Measurements from ENCODE around the gene SBF1. TPM values are rescaled to one million over a fixed set of nuclear protein-coding genes. Genes with fewer than 3 reads are reported as not detected.

The SBF1 gene
- total RNA-seq, 5 donors from 2014 or later (not counting 1 experiment from before 2014, with no cell fraction given), result 193 to 318 (median 308) TPM

DNA sequence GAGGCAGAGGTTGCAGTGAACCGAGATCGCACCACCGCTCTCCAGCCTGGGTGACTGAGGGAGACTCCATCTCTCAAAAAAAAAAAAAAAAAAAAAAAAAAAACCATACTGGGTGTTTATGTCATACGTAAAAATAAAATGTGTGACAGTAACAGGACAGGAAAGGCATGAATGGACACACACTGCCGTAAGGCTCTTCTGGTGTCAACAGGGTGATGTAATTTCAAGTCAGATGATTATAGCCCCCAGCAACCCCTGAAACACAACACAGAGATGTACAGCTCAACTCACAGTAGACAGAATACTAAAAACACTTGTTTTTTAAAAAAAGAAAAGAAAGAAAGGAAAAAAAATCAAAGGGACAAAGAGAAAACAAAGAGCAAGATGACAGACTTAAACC lies 22.2 kb downstream of the SBF1 start:
- Histone ChIP-seq H3K36me3 (ENCODE audit: control insufficient read depth in 2 of 2, extremely low read depth in 1 of 2, insufficient read depth in 1 of 2, low read length in 1 of 2) (peaks cover 34 to 71% of the 10 kb centered on the region in 2 donors), H3K4me3 (ENCODE audit: control insufficient read depth in 1 of 2, extremely low read depth in 1 of 2, low read length in 1 of 2) (no peak overlapping the region), H3K9me3 (no peaks in the 10 kb centered on the region), H3K27ac (ENCODE audit: low read length) (no peak overlapping the region), H3K4me1 (ENCODE audit: control insufficient read depth in 1 of 2, extremely low read depth in 1 of 2, insufficient read depth in 2 of 2, low read length in 2 of 2) (peaks cover 0 to 18% of the 10 kb centered on the region in 2 experiments), H3K27me3 (replicated peaks in 1 of 2; ENCODE audit: control insufficient read depth in 2 of 2, extremely low read depth in 1 of 2, insufficient read depth in 2 of 2, low read length in 1 of 2) (no peaks in the 10 kb centered on the region)
- POLR2A ChIA-PET, result no interaction called here
- H3K27ac Mint-ChIP-seq, result peak overlapping the region; percentile 33 to 77
- H3K4me1 Mint-ChIP-seq, result peaks cover 12 to 17% (median 14%) of the 10 kb centered on the region in 3 donors
- DNase-seq (no peak), ATAC-seq (replicated peaks in 1 of 4) (no peak)
- H3K36me3 Mint-ChIP-seq, result peaks cover 37% of the 10 kb centered on the region
- no CpG with 5 or more reads among the region's 5 CpGs for WGBS (ENCODE audit: insufficient coverage)
- no peaks in the 10 kb centered on the region for H3K27me3 Mint-ChIP-seq
- CTCF ChIA-PET, result interaction anchor here in 1 of 2 donors (0.5 to 0.6 kb wide), 2 partner anchors 10 to 184 kb away, joined by 3 read pairs; no protein-coding TSS in a partner anchor
- no peak overlapping the region for H3K4me3 Mint-ChIP-seq
- H3K9me3 Mint-ChIP-seq, result no peaks in the 10 kb centered on the region

DNA sequence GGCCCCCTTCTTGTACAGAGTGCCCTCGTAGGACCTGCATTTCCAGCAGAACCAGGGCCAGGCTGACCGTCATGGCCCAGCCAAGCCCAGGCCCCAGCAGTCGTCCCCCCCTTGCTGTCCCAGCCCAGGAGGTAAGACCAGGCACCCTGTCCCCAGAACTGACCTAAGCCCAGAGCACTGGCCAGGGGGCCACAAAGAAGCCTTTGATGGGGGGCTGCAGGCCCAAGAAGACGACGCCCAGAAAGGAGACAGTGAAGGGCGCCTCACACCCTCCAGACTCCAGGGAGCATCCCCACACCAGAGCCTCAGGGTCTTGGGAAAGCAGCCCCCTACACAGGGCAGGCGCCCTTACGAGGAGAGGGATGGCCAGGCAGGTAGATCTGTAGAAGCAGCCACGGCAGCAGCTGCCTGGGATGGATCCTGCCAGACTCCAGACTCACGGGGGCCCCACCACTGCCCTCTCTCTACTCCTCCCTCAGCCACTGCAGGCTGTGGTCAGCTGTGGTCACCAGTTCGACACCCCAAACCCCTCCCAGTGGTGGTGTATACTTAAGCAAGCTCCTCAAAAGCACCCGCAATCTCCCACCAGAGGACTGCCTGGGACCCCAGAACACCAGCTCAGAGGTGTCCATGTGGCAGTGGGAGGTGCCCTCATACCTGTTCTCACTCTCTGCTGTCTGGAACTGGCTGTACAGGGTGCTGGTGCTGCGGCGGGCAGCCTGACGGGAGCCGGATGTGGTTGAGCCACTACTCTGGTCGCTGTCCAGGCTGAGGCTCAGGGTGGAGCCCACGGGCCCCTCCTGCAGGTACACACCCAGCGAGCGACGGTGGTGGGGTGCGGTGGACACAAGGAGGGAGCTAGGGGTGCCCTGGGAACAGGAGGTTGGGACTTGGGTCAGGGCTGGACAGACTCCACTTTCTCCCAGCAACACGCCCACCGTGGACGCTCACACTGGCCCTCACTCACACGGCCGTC lies 27.0 kb downstream of the SBF1 start:
- CTCF ChIA-PET, result no interaction called here
- H3K36me3 ChIP-seq (ENCODE audit: control insufficient read depth in 2 of 2, extremely low read depth in 1 of 2, insufficient read depth in 1 of 2, low read length in 1 of 2), result peaks cover 20 to 49% of the 10 kb centered on the region in 2 donors
- H3K4me3 Mint-ChIP-seq, result no peak overlapping the region
- H3K27ac Mint-ChIP-seq, result peak overlapping the region in 1 of 2 donors; percentile 51
- H3K4me1 ChIP-seq (ENCODE audit: control insufficient read depth in 1 of 2, extremely low read depth in 1 of 2, insufficient read depth in 2 of 2, low read length in 2 of 2), result peaks cover 8 to 55% of the 10 kb centered on the region in 2 experiments
- no peaks in the 10 kb centered on the region for H3K27me3 ChIP-seq (replicated peaks in 1 of 2; ENCODE audit: control insufficient read depth in 2 of 2, extremely low read depth in 1 of 2, insufficient read depth in 2 of 2, low read length in 1 of 2)
- H3K9me3 Mint-ChIP-seq, result no peaks in the 10 kb centered on the region
- 88% methylated on average over 9 of the region's 27 CpGs for WGBS (ENCODE audit: insufficient coverage)
- ATAC-seq (replicated peaks in 1 of 4), result no peak
- peaks cover 25 to 35% (median 33%) of the 10 kb centered on the region in 3 donors for H3K4me1 Mint-ChIP-seq
- H3K27ac ChIP-seq (ENCODE audit: low read length), result no peak overlapping the region
- H3K9me3 ChIP-seq, result no peaks in the 10 kb centered on the region
- H3K4me3 ChIP-seq (ENCODE audit: control insufficient read depth in 1 of 2, extremely low read depth in 1 of 2, low read length in 1 of 2), result no peak overlapping the region
- H3K36me3 Mint-ChIP-seq, result peaks cover 28% of the 10 kb centered on the region
- DNase-seq, result no peak
- no peaks in the 10 kb centered on the region for H3K27me3 Mint-ChIP-seq
- POLR2A ChIA-PET, result no interaction called here

GRCh38 chr22:50446708-50447575 lies 27.9 kb downstream of the SBF1 start:
- no peaks in the 10 kb centered on the region for H3K9me3 ChIP-seq
- H3K4me3 ChIP-seq (ENCODE audit: control insufficient read depth in 1 of 2, extremely low read depth in 1 of 2, low read length in 1 of 2), result no peak overlapping the region
- Mint-ChIP-seq H3K27me3 (no peaks in the 10 kb centered on the region), H3K27ac (no peak overlapping the region), H3K9me3 (no peaks in the 10 kb centered on the region), H3K36me3 (peaks cover 25% of the 10 kb centered on the region), H3K4me3 (no peak overlapping the region), H3K4me1 (peaks cover 25 to 33% (median 31%) of the 10 kb centered on the region in 3 donors)
- 95% methylated on average over 40 of the region's 54 CpGs for WGBS (ENCODE audit: insufficient coverage)
- no peaks in the 10 kb centered on the region for H3K27me3 ChIP-seq (replicated peaks in 1 of 2; ENCODE audit: control insufficient read depth in 2 of 2, extremely low read depth in 1 of 2, insufficient read depth in 2 of 2, low read length in 1 of 2)
- no peak overlapping the region for H3K27ac ChIP-seq (ENCODE audit: low read length)
- no peak for DNase-seq
- ChIA-PET CTCF (no interaction called here), POLR2A (interaction anchor here in 1 of 2 donors (0.6 kb wide), 1 partner anchor 39 kb away, joined by 7 read pairs; no protein-coding TSS in a partner anchor)
- H3K4me1 ChIP-seq (ENCODE audit: control insufficient read depth in 1 of 2, extremely low read depth in 1 of 2, insufficient read depth in 2 of 2, low read length in 2 of 2), result peaks cover 8 to 55% of the 10 kb centered on the region in 2 experiments
- ATAC-seq (replicated peaks in 1 of 4), result no peak
- H3K36me3 ChIP-seq (ENCODE audit: control insufficient read depth in 2 of 2, extremely low read depth in 1 of 2, insufficient read depth in 1 of 2, low read length in 1 of 2), result peaks cover 20 to 47% of the 10 kb centered on the region in 2 donors

GRCh38 chr22:50445880-50446707 lies 28.7 kb downstream of the SBF1 start:
- H3K4me3 Mint-ChIP-seq, result peak overlapping the region in 1 of 3 donors; percentile 52
- CTCF ChIA-PET, result no interaction called here
- H3K27ac Mint-ChIP-seq, result peak overlapping the region; percentile 74 to 79
- no peak for ATAC-seq (replicated peaks in 1 of 4)
- peaks cover 21 to 33% (median 28%) of the 10 kb centered on the region in 3 donors for H3K4me1 Mint-ChIP-seq
- Histone ChIP-seq H3K9me3 (no peaks in the 10 kb centered on the region), H3K4me3 (ENCODE audit: control insufficient read depth in 1 of 2, extremely low read depth in 1 of 2, low read length in 1 of 2) (no peak overlapping the region), H3K4me1 (ENCODE audit: control insufficient read depth in 1 of 2, extremely low read depth in 1 of 2, insufficient read depth in 2 of 2, low read length in 2 of 2) (peaks cover 8 to 55% of the 10 kb centered on the region in 2 experiments), H3K27me3 (replicated peaks in 1 of 2; ENCODE audit: control insufficient read depth in 2 of 2, extremely low read depth in 1 of 2, insufficient read depth in 2 of 2, low read length in 1 of 2) (no peaks in the 10 kb centered on the region), H3K36me3 (ENCODE audit: control insufficient read depth in 2 of 2, extremely low read depth in 1 of 2, insufficient read depth in 1 of 2, low read length in 1 of 2) (peaks cover 20 to 48% of the 10 kb centered on the region in 2 donors), H3K27ac (ENCODE audit: low read length) (peak overlapping the region; percentile 43)
- WGBS (ENCODE audit: insufficient coverage), result 91% methylated on average over 8 of the region's 17 CpGs
- peaks cover 20% of the 10 kb centered on the region for H3K36me3 Mint-ChIP-seq
- DNase-seq, result no peak
- POLR2A ChIA-PET, result interaction anchor here in 1 of 2 donors (0.6 kb wide), 1 partner anchor 38 kb away, joined by 7 read pairs; no protein-coding TSS in a partner anchor
- H3K9me3 Mint-ChIP-seq, result no peaks in the 10 kb centered on the region
- H3K27me3 Mint-ChIP-seq, result no peaks in the 10 kb centered on the region

DNA sequence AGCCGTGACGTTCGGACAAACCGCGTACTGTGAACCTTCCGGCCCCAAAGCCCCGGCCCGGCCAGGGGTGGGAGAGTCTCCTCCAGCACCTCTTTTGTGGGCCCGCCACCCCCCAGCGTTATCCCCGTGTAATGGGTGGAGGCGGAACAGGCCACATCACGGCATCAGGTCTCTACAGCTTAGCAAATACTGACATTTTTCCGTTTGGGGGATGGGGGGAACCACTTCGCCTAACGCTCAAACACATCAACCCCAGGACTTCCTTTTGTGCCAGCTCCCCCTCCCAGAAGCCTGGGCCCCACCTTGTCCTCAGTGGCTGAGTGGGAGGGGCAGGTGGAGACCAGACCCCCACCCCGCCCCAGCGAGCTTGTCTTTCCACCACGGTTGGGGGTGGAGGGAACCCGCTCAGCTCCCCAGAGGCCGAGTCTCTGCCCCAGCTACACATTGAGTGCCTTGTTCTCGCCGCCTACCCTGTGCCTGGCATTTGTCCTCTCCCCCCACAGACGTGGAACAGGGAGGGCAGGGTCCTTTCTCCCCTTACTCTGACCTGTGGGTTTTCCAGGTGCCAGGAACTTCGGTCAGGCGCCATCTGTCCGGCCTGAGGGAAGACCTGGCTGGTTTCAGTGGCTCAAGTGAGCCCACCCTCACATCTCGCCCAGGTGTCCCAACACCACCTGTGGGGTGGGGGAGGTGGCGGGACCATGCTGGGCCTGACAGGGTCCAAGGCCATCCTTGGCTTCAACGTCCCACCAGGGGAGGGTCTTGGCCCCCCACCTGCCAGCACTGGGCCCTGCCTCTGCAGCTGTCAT lies 29.6 kb downstream of the SBF1 start:
- Mint-ChIP-seq H3K9me3 (no peaks in the 10 kb centered on the region), H3K4me3 (peak overlapping the region in 1 of 3 donors; percentile 52), H3K4me1 (peaks cover 20 to 30% (median 28%) of the 10 kb centered on the region in 3 donors), H3K27ac (peak overlapping the region; percentile 74 to 79), H3K27me3 (no peaks in the 10 kb centered on the region), H3K36me3 (peaks cover 17% of the 10 kb centered on the region)
- CTCF ChIA-PET, result no interaction called here
- peaks cover 8 to 55% of the 10 kb centered on the region in 2 experiments for H3K4me1 ChIP-seq (ENCODE audit: control insufficient read depth in 1 of 2, extremely low read depth in 1 of 2, insufficient read depth in 2 of 2, low read length in 2 of 2)
- H3K27ac ChIP-seq (ENCODE audit: low read length), result peak overlapping the region; percentile 43
- no peaks in the 10 kb centered on the region for H3K9me3 ChIP-seq
- WGBS (ENCODE audit: insufficient coverage), result 30% methylated on average over 3 of the region's 30 CpGs
- ATAC-seq (replicated peaks in 1 of 4) (peak; percentile 43 to 50 (median 45)), DNase-seq (peak in 24 of 35 experiments; percentile 18 to 62 (median 34))
- no peak overlapping the region for H3K4me3 ChIP-seq (ENCODE audit: control insufficient read depth in 1 of 2, extremely low read depth in 1 of 2, low read length in 1 of 2)
- H3K36me3 ChIP-seq (ENCODE audit: control insufficient read depth in 2 of 2, extremely low read depth in 1 of 2, insufficient read depth in 1 of 2, low read length in 1 of 2), result peaks cover 14 to 47% of the 10 kb centered on the region in 2 donors
- no peaks in the 10 kb centered on the region for H3K27me3 ChIP-seq (replicated peaks in 1 of 2; ENCODE audit: control insufficient read depth in 2 of 2, extremely low read depth in 1 of 2, insufficient read depth in 2 of 2, low read length in 1 of 2)
- POLR2A ChIA-PET, result interaction anchor here in 1 of 2 donors (0.6 kb wide), 1 partner anchor 90 kb away, joined by 9 read pairs; no protein-coding TSS in a partner anchor
